Measurements from ENCODE around the gene C1orf21.

Gene C1orf21

DNA sequence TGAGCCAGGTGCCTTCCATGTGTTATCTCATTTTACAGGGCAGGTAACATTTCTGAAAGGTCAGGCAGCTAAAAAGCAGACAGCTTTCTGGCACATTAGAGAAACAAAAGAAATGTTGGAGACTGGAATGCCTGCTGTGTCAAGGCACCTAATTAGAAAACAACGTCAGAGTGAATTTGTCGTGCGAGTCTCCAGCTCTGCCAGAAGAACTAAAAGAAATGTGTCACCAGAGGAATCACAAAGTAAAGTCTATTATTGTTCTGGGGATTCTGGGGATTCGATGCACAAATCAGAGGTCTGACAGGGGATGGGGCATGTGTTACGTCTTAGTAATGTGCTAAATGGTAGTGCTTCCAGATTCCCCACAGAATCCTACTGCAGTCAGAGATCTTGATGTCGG is 278.5 kb downstream of the C1orf21 start:
- Histone ChIP-seq H3K9me3 (ENCODE audit: control insufficient read depth in 1 of 2, low read length in 2 of 2) (no peaks in the 10 kb centered on the region), H3K36me3 (ENCODE audit: control insufficient read depth in 1 of 2, insufficient read depth in 2 of 2, low read length in 2 of 2) (no peaks in the 10 kb centered on the region), H3K27ac (ENCODE audit: low read length) (no peak overlapping the region)

DNA sequence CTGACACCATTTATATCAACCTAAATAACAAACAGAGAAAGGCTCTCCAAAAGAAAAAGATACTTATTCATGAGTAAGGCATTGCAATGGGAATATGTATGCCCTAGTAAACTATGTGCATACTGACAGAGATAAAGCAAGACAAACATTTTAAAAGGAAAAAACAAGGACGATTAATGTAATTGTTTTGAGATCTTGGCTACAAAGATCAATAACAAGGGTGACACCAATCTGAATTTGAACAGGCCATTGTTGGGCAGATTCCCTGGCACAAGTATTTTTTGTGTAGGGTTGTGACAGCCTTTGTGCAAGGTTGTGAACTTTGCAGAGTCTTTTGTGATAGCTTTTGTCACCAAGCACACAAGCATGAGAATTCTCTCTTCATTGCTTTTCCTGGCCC is 282.6 kb downstream of the C1orf21 start:
- Histone ChIP-seq H3K4me3 (ENCODE audit: low read depth in 1 of 2, low read length in 2 of 2) (no peak overlapping the region), H3K4me1 (ENCODE audit: control insufficient read depth in 1 of 2, insufficient read depth in 2 of 2, low read length in 2 of 2) (peaks cover 0 to 3% of the 10 kb centered on the region in 2 donors), H3K9me3 (ENCODE audit: control insufficient read depth in 1 of 2, low read length in 2 of 2) (no peaks in the 10 kb centered on the region), H3K27ac (ENCODE audit: low read length) (no peak overlapping the region), H3K36me3 (ENCODE audit: control insufficient read depth in 1 of 2, insufficient read depth in 2 of 2, low read length in 2 of 2) (no peaks in the 10 kb centered on the region), H3K27me3 (ENCODE audit: low read depth, low read length) (no peaks in the 10 kb centered on the region)

More for the DNA sequence above, 278.5 kb downstream of the C1orf21 start:
- peaks cover 0 to 8% of the 10 kb centered on the region in 2 donors for H3K4me1 ChIP-seq (ENCODE audit: control insufficient read depth in 1 of 2, insufficient read depth in 2 of 2, low read length in 2 of 2)
- H3K4me3 ChIP-seq (ENCODE audit: low read depth in 1 of 2, low read length in 2 of 2), result no peak overlapping the region
- H3K27me3 ChIP-seq (ENCODE audit: low read depth, low read length), result no peaks in the 10 kb centered on the region

GRCh38 chr1:184672013-184672726 is 285.3 kb downstream of the C1orf21 start:
- Histone ChIP-seq H3K27me3 (ENCODE audit: low read depth, low read length) (no peaks in the 10 kb centered on the region), H3K27ac (ENCODE audit: low read length) (no peak overlapping the region), H3K9me3 (ENCODE audit: control insufficient read depth in 1 of 2, low read length in 2 of 2) (no peaks in the 10 kb centered on the region), H3K4me3 (ENCODE audit: low read depth in 1 of 2, low read length in 2 of 2) (no peak overlapping the region), H3K36me3 (ENCODE audit: control insufficient read depth in 1 of 2, insufficient read depth in 2 of 2, low read length in 2 of 2) (no peaks in the 10 kb centered on the region), H3K4me1 (ENCODE audit: control insufficient read depth in 1 of 2, insufficient read depth in 2 of 2, low read length in 2 of 2) (peaks cover 0 to 3% of the 10 kb centered on the region in 2 donors)

DNA sequence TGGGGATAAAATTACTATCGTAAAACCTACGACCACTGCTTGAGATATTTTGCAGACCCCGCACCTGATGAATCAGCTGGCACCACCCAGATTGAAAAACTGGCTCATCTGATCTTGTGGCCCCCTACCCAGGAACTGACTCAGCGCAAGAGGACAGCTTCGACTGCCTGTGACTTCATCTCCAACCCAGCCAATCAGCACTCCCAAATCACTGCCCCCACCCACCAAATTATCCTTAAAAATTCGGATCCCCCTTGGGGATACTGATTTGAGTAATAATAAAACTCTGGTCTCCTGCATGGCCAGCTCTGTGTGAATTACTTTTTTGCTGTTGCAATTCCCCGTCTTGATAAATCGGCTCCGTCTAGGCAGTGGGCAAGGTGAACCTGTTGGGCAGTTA is 286.5 kb downstream of the C1orf21 start:
- peaks cover 0 to 3% of the 10 kb centered on the region in 2 donors for H3K4me1 ChIP-seq (ENCODE audit: control insufficient read depth in 1 of 2, insufficient read depth in 2 of 2, low read length in 2 of 2)
- H3K27me3 ChIP-seq (ENCODE audit: low read depth, low read length), result no peaks in the 10 kb centered on the region
- H3K36me3 ChIP-seq (ENCODE audit: control insufficient read depth in 1 of 2, insufficient read depth in 2 of 2, low read length in 2 of 2), result no peaks in the 10 kb centered on the region
- no peak overlapping the region for H3K27ac ChIP-seq (ENCODE audit: low read length)
- no peak overlapping the region for H3K4me3 ChIP-seq (ENCODE audit: low read depth in 1 of 2, low read length in 2 of 2)
- no peaks in the 10 kb centered on the region for H3K9me3 ChIP-seq (ENCODE audit: control insufficient read depth in 1 of 2, low read length in 2 of 2)

- no peaks in the 10 kb centered on the region for H3K36me3 ChIP-seq (ENCODE audit: control insufficient read depth in 1 of 2, insufficient read depth in 2 of 2, low read length in 2 of 2)
- H3K27ac ChIP-seq (ENCODE audit: low read length), result no peak overlapping the region
- H3K9me3 ChIP-seq (ENCODE audit: control insufficient read depth in 1 of 2, low read length in 2 of 2), result peaks cover 0 to 6% of the 10 kb centered on the region in 2 donors
- no peaks in the 10 kb centered on the region for H3K4me1 ChIP-seq (ENCODE audit: control insufficient read depth in 1 of 2, insufficient read depth in 2 of 2, low read length in 2 of 2)
- no peak overlapping the region for H3K4me3 ChIP-seq (ENCODE audit: low read depth in 1 of 2, low read length in 2 of 2)
- H3K27me3 ChIP-seq (ENCODE audit: low read depth, low read length), result no peaks in the 10 kb centered on the region
These were observed 290.5 kb downstream of the C1orf21 start for GRCh38 chr1:184677344-184677743.
